PC-9 (cell line): ENCODE results near the gene TIPRL.

Experiments used
- EZH2 ChIP-seq: fragments of 200-600 bp; sonication (generic); IDR thresholded peaks from 2 replicates; pipeline ENCODE4 v1.8.0; 2017; ENCODE audit warnings: antibody characterized with exemption, low read depth
- TF ChIP-seq, protein P1 (sequence below): fragments of 200-600 bp; sonication (generic); conservative IDR thresholded peaks from 2 replicates; pipeline ENCODE4 v1.6.1; 2017; ENCODE audit warnings: mixed run types, antibody characterized with exemption, mild to moderate bottlenecking, moderate library complexity

DNA sequence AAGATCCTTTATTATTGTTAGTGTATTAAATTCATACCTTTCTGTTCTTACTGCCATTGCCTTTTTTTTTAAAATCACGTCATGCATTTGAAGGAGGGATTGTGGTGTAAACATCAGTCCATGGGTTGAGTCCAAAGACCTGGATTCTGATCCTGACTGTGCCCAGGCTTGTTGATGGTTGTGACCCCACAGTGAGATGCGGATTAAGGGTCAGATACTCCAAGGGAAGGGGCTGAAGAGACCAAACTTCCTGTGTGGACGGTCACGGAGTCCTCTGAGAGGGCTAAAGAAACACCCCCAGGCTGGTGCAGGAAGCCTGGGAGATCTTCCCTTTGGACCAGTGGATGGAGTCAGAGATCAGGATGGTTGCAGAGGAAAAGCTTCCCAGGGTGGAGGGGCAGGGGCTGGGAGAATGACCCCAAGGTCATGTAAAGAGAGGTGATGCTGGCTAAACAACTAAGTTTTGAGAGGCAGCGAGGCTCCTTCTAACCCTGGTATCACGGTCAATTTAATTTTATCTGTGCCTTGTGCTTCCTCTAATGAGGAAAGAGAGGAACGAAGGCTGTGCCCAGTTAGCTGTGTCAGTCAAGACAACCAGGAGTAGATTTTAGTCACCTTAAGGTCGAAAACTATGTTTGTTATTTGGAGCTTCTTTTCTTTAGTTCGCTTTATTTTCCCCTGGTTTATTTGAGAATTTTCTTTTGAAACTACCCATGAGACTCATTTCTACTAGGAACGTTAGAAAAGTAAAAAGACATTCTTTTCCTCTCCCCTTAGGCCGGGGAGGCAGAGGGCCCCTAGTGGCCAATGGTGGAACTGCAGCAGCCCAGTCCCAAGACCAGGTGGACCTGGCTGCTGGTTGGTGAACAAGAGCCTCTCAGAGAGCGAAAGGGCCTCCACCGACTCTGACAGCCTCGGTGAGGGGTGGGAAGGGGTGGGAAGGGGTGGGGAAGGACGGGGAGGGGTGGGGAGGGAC is 33.3 kb upstream of the TIPRL start:
- TF ChIP-seq, protein P1, sequence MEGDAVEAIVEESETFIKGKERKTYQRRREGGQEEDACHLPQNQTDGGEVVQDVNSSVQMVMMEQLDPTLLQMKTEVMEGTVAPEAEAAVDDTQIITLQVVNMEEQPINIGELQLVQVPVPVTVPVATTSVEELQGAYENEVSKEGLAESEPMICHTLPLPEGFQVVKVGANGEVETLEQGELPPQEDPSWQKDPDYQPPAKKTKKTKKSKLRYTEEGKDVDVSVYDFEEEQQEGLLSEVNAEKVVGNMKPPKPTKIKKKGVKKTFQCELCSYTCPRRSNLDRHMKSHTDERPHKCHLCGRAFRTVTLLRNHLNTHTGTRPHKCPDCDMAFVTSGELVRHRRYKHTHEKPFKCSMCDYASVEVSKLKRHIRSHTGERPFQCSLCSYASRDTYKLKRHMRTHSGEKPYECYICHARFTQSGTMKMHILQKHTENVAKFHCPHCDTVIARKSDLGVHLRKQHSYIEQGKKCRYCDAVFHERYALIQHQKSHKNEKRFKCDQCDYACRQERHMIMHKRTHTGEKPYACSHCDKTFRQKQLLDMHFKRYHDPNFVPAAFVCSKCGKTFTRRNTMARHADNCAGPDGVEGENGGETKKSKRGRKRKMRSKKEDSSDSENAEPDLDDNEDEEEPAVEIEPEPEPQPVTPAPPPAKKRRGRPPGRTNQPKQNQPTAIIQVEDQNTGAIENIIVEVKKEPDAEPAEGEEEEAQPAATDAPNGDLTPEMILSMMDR: peak; percentile 97
- no peak for TF ChIP-seq EZH2
